ENCODE data around the gene GTPBP6.

GTPBP6 gene, protein sequence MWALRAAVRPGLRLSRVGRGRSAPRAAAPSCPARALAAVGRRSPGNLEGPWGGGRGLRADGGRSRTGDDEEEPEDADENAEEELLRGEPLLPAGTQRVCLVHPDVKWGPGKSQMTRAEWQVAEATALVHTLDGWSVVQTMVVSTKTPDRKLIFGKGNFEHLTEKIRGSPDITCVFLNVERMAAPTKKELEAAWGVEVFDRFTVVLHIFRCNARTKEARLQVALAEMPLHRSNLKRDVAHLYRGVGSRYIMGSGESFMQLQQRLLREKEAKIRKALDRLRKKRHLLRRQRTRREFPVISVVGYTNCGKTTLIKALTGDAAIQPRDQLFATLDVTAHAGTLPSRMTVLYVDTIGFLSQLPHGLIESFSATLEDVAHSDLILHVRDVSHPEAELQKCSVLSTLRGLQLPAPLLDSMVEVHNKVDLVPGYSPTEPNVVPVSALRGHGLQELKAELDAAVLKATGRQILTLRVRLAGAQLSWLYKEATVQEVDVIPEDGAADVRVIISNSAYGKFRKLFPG

DNA sequence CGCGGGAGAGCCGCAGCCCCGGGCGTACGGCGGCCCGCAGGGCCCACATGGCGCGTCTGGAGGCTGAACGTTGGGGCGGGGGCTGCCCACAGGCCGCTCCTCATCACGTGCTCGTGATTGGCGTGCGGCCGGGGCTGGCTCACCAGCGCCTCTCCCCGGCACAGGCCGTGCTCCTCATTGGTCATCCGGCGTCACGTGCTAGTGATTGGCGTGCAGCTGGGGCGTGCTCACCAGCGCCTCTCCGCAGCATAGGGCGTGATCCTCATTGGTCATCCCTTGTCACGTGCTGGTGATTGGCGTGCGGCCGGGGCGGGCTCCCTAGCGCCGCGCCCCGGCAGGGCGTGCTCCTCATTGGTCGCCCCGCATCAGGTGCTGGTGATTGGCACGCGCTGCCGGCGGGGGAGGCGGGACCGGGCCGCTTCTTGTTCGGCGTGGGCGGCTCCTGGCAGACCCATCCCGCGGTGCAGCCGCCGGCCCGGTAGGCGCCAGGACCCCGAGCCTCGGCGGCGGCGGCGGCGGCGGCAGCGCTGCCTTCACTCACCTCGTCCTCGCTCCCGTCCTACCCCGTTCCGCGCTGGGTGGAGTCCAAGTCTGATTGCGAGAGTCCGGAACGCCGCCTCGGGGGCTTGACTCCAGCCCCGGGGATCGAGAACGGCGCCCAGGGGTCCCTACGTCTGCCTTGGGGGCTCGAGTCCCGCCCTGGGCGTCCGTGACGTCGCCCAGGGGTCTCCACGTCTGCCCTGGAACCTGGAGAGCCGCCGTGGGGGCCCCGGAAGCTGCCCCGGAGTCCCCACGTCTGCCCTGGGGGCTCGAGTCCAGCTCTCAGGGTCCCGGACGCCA, at the start of gene GTPBP6:
GTPBP6 (minus strand) TSS at position 58 of the 840 bp plus-strand sequence; CDS start at position 49, 9 bp downstream.
- TF ChIP-seq, protein P1, sequence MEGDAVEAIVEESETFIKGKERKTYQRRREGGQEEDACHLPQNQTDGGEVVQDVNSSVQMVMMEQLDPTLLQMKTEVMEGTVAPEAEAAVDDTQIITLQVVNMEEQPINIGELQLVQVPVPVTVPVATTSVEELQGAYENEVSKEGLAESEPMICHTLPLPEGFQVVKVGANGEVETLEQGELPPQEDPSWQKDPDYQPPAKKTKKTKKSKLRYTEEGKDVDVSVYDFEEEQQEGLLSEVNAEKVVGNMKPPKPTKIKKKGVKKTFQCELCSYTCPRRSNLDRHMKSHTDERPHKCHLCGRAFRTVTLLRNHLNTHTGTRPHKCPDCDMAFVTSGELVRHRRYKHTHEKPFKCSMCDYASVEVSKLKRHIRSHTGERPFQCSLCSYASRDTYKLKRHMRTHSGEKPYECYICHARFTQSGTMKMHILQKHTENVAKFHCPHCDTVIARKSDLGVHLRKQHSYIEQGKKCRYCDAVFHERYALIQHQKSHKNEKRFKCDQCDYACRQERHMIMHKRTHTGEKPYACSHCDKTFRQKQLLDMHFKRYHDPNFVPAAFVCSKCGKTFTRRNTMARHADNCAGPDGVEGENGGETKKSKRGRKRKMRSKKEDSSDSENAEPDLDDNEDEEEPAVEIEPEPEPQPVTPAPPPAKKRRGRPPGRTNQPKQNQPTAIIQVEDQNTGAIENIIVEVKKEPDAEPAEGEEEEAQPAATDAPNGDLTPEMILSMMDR (IDR thresholded peaks at IDR 0.05; ENCODE audit: low read depth, low read length), result peak; percentile 47
- Histone ChIP-seq H3K4me3 (ENCODE audit: low read depth, low read length) (peak within 1 kb of the TSS; percentile 94), H3K36me3 (peaks cover 18% of the 10 kb centered on the region), H3K9me3 (ENCODE audit: severe bottlenecking) (no peaks in the 10 kb centered on the region), H3K27me3 (ENCODE audit: insufficient read depth, low read depth, severe bottlenecking) (no peaks in the 10 kb centered on the region), H3K27ac (peak within 1 kb of the TSS; percentile 92)
- peak; percentile 99 for DNase-seq

DNA sequence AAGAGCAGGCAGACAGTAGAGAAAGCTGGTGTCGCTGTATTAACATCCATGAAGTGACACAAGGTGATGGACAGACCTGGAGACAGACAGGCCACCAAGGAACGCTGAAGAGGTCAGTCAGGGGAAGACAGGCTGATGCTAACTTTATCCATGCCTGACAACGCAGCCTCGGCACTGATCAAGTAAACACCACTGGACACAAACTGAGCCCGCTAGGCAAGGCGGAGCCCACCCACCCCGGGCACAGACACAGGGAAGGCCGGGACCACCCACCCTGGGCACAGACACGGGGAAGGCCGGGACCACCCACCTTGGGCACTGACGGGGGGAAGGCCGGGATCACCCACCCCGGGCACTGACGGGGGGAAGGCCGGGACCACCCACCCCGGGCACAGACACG, 49.3 kb upstream of the GTPBP6 start:
- no peaks in the 10 kb centered on the region for H3K36me3 ChIP-seq
- TF ChIP-seq, protein P1 (IDR thresholded peaks at IDR 0.05; ENCODE audit: low read depth, low read length), result no peak
- H3K9me3 ChIP-seq (ENCODE audit: severe bottlenecking), result no peaks in the 10 kb centered on the region
- no peak for DNase-seq
- no peak overlapping the region for H3K27ac ChIP-seq
- no peaks in the 10 kb centered on the region for H3K27me3 ChIP-seq (ENCODE audit: insufficient read depth, low read depth, severe bottlenecking)
- no peak overlapping the region for H3K4me3 ChIP-seq (ENCODE audit: low read depth, low read length)

GRCh38 chrX:367349-367748, 48.8 kb upstream of the GTPBP6 start:
- TF ChIP-seq, protein P1 (IDR thresholded peaks at IDR 0.05; ENCODE audit: low read depth, low read length), result no peak
- Histone ChIP-seq H3K27me3 (ENCODE audit: insufficient read depth, low read depth, severe bottlenecking) (no peaks in the 10 kb centered on the region), H3K27ac (no peak overlapping the region), H3K9me3 (ENCODE audit: severe bottlenecking) (no peaks in the 10 kb centered on the region), H3K36me3 (no peaks in the 10 kb centered on the region), H3K4me3 (ENCODE audit: low read depth, low read length) (no peak overlapping the region)
- no peak for DNase-seq

- peaks cover 20% of the 10 kb centered on the region for H3K36me3 ChIP-seq
These were observed 45.2 kb upstream of the GTPBP6 start for GRCh38 chrX:363621-364375.

More at GRCh38 chrX:363621-364375, 45.2 kb upstream of the GTPBP6 start:
- DNase-seq, result no peak
- TF ChIP-seq, protein P1 (IDR thresholded peaks at IDR 0.05; ENCODE audit: low read depth, low read length), result no peak
- Histone ChIP-seq H3K27ac (no peak overlapping the region), H3K4me3 (ENCODE audit: low read depth, low read length) (no peak overlapping the region), H3K27me3 (ENCODE audit: insufficient read depth, low read depth, severe bottlenecking) (no peaks in the 10 kb centered on the region), H3K9me3 (ENCODE audit: severe bottlenecking) (peaks cover 7% of the 10 kb centered on the region)

All from WERI-Rb-1 (cell line).